ENCODE data around the gene ABCA6.

ABCA6 gene

DNA sequence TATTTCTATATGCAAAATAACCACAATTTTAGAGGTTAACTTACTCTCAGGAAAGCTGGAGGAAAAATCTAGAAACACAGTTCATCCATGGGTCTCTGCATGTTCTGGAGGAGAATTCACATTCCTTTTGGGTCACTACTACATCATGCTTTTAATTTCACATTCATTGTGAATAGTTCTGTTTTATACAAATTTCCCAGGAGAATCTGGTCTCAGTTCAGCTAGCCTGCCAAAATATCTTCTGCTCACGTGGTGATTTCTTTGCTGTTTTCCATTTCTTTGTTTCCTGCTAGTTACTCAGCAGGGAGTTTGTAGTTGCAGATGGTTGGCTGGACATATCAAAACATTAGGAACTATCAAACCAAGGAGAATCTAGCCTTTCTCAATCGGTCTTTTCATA lies 80.9 kb downstream of the ABCA6 start, which contains the start of gene ABCA9:
ABCA9 (minus strand) TSS at position 106 of the 400 bp plus-strand sequence. CDS start 9,801 bp downstream, outside the sequence.
- TF ChIP-seq, protein P1, sequence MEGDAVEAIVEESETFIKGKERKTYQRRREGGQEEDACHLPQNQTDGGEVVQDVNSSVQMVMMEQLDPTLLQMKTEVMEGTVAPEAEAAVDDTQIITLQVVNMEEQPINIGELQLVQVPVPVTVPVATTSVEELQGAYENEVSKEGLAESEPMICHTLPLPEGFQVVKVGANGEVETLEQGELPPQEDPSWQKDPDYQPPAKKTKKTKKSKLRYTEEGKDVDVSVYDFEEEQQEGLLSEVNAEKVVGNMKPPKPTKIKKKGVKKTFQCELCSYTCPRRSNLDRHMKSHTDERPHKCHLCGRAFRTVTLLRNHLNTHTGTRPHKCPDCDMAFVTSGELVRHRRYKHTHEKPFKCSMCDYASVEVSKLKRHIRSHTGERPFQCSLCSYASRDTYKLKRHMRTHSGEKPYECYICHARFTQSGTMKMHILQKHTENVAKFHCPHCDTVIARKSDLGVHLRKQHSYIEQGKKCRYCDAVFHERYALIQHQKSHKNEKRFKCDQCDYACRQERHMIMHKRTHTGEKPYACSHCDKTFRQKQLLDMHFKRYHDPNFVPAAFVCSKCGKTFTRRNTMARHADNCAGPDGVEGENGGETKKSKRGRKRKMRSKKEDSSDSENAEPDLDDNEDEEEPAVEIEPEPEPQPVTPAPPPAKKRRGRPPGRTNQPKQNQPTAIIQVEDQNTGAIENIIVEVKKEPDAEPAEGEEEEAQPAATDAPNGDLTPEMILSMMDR (IDR thresholded peaks at IDR 0.05; ENCODE audit: low read depth, low read length, missing control alignments) = no peak
- no peak for DNase-seq (ENCODE audit: low read depth)
- H3K4me3 ChIP-seq (ENCODE audit: low read depth, low read length) = no peak within 1 kb of the TSS

DNA sequence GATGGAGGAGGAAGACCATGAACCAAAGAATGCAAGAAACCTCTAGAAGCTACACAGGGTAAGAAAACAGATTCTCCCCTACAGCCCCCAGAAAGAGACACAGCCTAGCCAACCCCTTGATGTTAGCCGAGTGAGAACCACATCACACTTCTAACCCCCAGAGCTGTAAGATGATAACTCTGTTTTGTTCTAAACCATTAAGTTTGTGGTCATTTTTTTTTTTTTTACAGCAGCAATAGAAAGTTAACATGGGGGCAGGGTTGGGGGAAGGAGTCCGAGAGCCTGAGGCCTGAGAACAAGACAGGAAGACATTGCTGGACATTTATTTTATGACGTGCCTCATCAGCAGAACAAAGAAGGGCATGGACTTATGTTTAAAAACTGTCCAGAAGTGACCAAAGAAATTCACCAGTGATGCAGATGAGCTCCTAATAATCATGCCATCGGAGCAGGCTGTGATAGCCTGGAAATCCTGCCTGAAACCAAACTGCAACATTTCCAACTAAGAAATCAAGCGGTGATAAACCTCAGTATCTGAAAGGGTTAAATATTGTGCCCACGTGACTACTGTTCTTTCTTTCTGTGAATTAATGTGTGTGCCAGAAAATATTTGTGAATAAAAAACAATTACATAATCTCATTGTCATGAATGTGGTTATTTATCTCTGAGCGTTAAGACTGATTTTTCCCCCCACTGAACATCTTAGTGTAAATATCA lies 82.1 kb downstream of the ABCA6 start:
- H3K4me3 ChIP-seq (ENCODE audit: low read depth, low read length) = no peak overlapping the region
- DNase-seq (ENCODE audit: low read depth) = no peak
- TF ChIP-seq, protein P1 (IDR thresholded peaks at IDR 0.05; ENCODE audit: low read depth, low read length, missing control alignments) = no peak

DNA sequence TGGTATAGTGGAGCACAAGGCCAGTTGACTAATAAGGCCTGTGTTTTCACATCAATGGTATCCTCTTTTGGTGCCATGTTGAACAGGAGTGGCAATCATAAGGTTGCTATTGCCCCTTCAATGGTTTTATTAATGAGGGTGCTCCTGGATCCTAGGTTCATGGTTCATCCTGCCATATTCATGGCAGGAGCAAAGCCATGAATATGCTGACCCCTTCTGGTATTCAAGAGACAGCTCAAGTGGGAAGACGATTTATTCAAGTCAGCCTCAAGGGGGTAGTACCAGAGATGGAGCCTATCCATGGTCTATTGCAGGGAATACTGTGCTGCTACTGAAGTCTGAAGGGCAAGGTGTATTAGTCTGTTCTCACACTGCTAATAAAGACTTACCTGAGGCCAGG lies 83.5 kb downstream of the ABCA6 start:
- DNase-seq (ENCODE audit: low read depth) = no peak
- H3K4me3 ChIP-seq (ENCODE audit: low read depth, low read length) = no peak overlapping the region
- TF ChIP-seq, protein P1 (IDR thresholded peaks at IDR 0.05; ENCODE audit: low read depth, low read length, missing control alignments) = no peak

DNA sequence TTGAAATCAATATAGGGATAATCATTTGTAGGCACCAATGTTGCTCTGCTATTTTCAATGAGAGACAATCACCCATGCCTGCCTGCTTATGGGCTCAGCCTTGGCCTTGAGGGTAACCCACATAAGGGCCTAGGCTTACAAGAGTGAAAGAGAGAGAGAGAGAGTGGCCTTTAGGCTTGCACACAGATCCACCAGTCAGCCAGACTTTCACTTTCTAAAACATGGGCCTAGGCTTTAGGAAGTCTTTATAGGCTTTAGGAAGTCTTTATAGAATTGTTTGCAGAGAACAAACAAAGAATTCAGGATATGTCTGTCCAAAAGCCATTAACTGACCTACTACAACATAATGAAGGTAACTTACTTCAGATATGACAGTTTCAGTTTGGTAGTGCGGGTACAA lies 84.4 kb downstream of the ABCA6 start:
- no peak overlapping the region for H3K4me3 ChIP-seq (ENCODE audit: low read depth, low read length)
- DNase-seq (ENCODE audit: low read depth) = no peak
- TF ChIP-seq, protein P1 (IDR thresholded peaks at IDR 0.05; ENCODE audit: low read depth, low read length, missing control alignments) = no peak

DNA sequence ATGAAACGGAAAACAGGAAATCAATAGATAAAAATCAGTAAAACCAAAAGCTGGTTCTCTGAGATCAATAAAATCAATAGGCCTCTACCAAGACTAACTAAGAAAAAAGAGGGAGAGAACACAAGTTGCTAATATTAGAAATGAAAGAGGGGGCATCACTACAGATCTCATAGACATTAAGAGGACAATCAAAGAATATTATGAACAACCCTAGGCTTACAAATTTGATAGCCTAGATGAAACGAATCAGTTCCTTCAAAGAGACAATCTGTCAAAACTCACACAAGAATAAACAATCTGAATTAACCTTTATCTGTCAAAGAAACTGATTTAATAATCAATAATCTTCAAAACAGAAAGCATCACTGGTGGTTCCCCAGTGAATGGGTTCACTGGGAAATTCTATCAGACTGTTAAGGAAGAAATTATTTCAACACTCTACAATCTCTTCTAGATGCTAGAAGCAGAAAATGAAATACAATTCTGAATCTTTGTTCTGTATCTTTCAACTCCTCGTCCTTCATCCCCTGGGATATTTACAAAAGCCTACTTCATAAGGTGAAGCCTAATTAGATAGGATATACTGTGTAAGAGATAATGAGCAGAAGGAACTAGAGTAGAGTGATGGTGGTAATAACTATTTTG lies 85.4 kb downstream of the ABCA6 start:
- no peak for DNase-seq (ENCODE audit: low read depth)
- TF ChIP-seq, protein P1 (IDR thresholded peaks at IDR 0.05; ENCODE audit: low read depth, low read length, missing control alignments) = no peak
- no peak overlapping the region for H3K4me3 ChIP-seq (ENCODE audit: low read depth, low read length)

DNA sequence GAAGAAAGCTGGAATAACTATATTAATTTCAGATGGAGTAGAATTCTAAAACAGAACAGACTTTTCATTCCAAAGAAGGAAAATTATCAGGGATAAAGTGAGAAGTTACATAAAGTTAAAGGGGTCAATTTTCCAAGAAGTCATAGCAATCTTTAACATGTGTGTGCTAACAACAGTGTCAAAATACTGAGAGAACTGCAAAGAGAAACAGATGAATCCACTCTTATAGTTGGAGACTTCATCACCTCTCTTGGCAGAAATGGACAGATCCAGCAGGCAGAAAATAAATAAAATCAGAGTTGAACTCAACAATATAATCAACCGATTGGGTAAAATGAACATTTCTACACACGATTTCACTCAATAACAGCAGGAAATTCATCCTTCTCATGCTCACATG lies 86.4 kb downstream of the ABCA6 start:
- H3K4me3 ChIP-seq (ENCODE audit: low read depth, low read length) = no peak overlapping the region
- TF ChIP-seq, protein P1 (IDR thresholded peaks at IDR 0.05; ENCODE audit: low read depth, low read length, missing control alignments) = no peak
- DNase-seq (ENCODE audit: low read depth) = no peak
